ENCODE measurements around the gene NR2F1-AS1.
"Not testable (repeated sequence)": the region's sequence is repeated elsewhere in the genome, so short reads cannot be mapped to it uniquely, and the experiment has no call there.

The NR2F1-AS1 gene

DNA sequence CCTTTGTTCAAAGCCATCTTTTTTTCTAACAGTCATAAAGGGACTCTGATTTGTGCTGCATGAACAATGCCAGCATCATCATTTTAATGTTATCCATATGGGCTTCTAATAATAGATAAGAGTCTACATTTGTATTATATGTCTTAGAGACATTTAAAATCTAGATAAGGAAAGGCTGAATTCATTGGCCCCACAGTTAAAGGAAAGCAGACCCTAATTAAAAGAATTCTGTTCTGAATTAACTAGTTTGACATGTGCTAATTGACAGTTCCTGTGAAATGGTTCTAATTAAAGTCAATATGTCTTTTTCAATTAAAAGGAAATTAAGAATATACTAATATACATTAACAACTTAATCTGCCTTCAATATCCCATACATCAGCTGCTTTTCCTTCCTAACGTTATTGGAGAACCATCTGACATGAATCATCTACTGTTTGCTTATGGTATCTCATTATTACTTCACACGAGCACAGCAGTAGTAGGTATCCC, 104.7 kb downstream of the NR2F1-AS1 start:
- H3K4me3 ChIP-seq (ENCODE audit: control insufficient read depth, low read depth, low read length) = no peak overlapping the region
- TF ChIP-seq, protein P1, sequence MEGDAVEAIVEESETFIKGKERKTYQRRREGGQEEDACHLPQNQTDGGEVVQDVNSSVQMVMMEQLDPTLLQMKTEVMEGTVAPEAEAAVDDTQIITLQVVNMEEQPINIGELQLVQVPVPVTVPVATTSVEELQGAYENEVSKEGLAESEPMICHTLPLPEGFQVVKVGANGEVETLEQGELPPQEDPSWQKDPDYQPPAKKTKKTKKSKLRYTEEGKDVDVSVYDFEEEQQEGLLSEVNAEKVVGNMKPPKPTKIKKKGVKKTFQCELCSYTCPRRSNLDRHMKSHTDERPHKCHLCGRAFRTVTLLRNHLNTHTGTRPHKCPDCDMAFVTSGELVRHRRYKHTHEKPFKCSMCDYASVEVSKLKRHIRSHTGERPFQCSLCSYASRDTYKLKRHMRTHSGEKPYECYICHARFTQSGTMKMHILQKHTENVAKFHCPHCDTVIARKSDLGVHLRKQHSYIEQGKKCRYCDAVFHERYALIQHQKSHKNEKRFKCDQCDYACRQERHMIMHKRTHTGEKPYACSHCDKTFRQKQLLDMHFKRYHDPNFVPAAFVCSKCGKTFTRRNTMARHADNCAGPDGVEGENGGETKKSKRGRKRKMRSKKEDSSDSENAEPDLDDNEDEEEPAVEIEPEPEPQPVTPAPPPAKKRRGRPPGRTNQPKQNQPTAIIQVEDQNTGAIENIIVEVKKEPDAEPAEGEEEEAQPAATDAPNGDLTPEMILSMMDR (IDR thresholded peaks at IDR 0.05; ENCODE audit: control insufficient read depth, insufficient read depth, low read depth, low read length, missing control alignments) = no peak
- DNase-seq (ENCODE audit: low read depth) = no peak

GRCh38 chr5:93462916-93463315, 118.1 kb downstream of the NR2F1-AS1 start:
- TF ChIP-seq, protein P1 (IDR thresholded peaks at IDR 0.05; ENCODE audit: control insufficient read depth, insufficient read depth, low read depth, low read length, missing control alignments) = no peak
- H3K4me3 ChIP-seq (ENCODE audit: control insufficient read depth, low read depth, low read length) = no peak overlapping the region
- no peak for DNase-seq (ENCODE audit: low read depth)

DNA sequence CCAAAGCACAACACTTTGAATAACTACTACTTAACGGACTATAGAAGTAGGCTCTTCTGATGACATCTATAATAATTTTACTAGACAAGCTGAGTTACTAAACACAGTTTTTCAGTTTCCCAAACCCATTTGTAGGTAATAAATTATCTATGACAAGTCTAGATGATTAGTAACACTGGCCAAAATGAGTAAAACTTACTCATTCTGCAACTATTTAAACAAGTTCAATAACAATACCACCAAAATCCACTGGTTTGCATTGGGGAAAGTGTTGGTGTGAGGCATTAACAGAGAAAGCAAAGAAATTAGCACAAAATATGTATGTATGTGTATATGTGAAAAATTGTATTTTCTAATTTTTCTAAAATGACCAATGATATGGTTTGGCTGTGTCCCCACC, 119.3 kb downstream of the NR2F1-AS1 start:
- TF ChIP-seq, protein P1 (IDR thresholded peaks at IDR 0.05; ENCODE audit: control insufficient read depth, insufficient read depth, low read depth, low read length, missing control alignments) = no peak
- DNase-seq (ENCODE audit: low read depth) = peak; percentile 31
- H3K4me3 ChIP-seq (ENCODE audit: control insufficient read depth, low read depth, low read length) = no peak overlapping the region

DNA sequence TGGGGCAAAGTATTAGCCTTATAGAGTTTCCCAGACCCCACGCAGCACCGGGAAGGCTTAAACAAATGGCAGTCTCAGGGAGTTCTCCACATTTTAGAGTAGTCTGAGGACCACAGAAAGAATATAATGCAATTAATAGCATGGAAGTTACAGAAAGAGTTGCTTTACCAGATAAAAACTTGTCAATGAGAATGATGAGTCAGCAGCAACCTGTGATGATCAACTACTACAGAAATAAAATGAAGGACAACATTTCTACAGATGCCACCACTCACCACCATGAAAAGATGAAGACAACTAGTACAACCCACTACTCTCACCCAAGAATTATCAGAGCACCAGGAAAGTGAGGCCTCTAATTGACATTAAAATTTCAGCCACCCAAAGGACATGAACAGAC, 120.7 kb downstream of the NR2F1-AS1 start:
- TF ChIP-seq, protein P1 (IDR thresholded peaks at IDR 0.05; ENCODE audit: control insufficient read depth, insufficient read depth, low read depth, low read length, missing control alignments) = no peak

GRCh38 chr5:93456796-93457195, 124.2 kb downstream of the NR2F1-AS1 start:
- H3K4me3 ChIP-seq (ENCODE audit: control insufficient read depth, low read depth, low read length); DNase-seq (ENCODE audit: low read depth): not testable (repeated sequence)

More for the DNA sequence above, 120.7 kb downstream of the NR2F1-AS1 start:
- DNase-seq (ENCODE audit: low read depth) = no peak
- no peak overlapping the region for H3K4me3 ChIP-seq (ENCODE audit: control insufficient read depth, low read depth, low read length)

DNA sequence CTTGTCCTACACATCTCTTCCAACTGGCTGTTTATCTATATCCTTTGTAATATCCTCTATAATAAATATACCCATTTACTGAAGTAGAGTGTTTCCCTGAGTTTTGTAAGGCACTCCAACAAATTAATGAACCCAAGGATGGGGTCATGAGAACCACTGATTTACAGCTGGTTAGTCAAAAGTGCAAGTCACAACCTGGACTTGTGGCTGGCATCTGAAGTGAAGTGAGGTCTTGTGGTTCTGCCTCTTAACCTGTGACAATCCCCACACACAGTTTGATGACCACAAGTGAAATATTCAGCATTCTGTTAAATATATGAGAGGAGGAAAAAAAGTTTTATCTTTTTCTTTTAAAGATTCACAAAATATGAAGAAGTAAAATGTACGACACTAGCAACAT, 126.1 kb downstream of the NR2F1-AS1 start:
- H3K4me3 ChIP-seq (ENCODE audit: control insufficient read depth, low read depth, low read length) = no peak overlapping the region
- no peak for DNase-seq (ENCODE audit: low read depth)
- TF ChIP-seq, protein P1 (IDR thresholded peaks at IDR 0.05; ENCODE audit: control insufficient read depth, insufficient read depth, low read depth, low read length, missing control alignments) = no peak

- TF ChIP-seq, protein P1 (IDR thresholded peaks at IDR 0.05; ENCODE audit: control insufficient read depth, insufficient read depth, low read depth, low read length, missing control alignments) = no peak
- no peak overlapping the region for H3K4me3 ChIP-seq (ENCODE audit: control insufficient read depth, low read depth, low read length)
- no peak for DNase-seq (ENCODE audit: low read depth)
Measured at GRCh38 chr5:93452255-93452654, 128.8 kb downstream of the NR2F1-AS1 start.

Data from AG09309 (cell line).